ENCODE data around the gene PTP4A1. TPM values are rescaled to one million over a fixed set of nuclear protein-coding genes. Genes with fewer than 3 reads are reported as not detected.

PTP4A1 gene
- polyA plus RNA-seq, 2 of the 4 experiments (the other 2 are of a cell fraction) = 166 to 220 TPM

DNA sequence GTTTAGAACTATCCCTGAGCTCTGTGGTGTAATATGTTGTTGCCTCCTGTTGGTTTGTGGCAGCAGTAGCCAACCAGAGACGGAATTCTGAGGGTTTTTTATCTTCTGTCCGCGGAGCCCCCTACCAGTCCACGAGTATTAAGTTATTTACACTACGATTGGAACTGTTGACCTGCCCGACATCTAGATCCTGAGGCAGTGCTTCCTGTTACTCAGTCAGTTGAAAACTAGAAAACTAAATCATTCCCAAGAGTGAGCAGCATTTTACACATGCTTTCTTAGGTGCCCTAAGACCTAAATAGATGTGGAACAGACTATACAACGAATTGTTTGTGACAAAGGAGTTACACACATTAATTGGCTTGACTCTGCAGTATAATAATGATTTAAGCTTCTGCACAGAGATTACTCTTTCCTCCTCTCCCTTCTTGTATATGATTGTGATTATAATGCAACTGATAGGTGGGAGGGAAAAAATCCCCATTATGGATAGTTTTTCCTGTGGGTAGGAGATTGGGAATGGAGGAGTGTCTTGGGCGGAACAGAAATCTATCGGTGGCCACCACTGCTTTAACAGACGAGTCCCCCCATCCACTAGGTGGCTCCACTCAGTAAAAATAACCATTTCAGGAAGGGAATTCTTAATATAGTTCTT, 1.7 kb downstream of the PTP4A1 start:
- TF ChIP-seq MAZ (IDR thresholded peaks at IDR 0.05; ENCODE audit: borderline replicate concordance, low read depth, low read length) = no peak
- no peak for TF ChIP-seq CHD4 (IDR thresholded peaks at IDR 0.05; ENCODE audit: borderline replicate concordance)
- TF ChIP-seq FOSB (CRISPR knock-in tag; IDR thresholded peaks at IDR 0.05) = no peak
- no peak for TF ChIP-seq BHLHE40 (IDR thresholded peaks at IDR 0.05; ENCODE audit: low read depth, low read length)
- TF ChIP-seq EHMT2 (IDR thresholded peaks at IDR 0.05; ENCODE audit: low read depth) = no peak
- peak; percentile 18 to 44; a peak in 2 of 5 replicates for TF ChIP-seq RAD21 (conservative IDR thresholded peaks at IDR 0.05 in 1 of 2, IDR thresholded peaks at IDR 0.05 in 1 of 2)
- peak; percentile 52; the same call in 1 of the 3 replicates for TF ChIP-seq SMC3 (IDR thresholded peaks at IDR 0.05)
- TF ChIP-seq ZC3H11A (IDR thresholded peaks at IDR 0.05) = no peak
- TF ChIP-seq HOXA7 (CRISPR knock-in tag; IDR thresholded peaks at IDR 0.05) = no peak
- peak; percentile 65 for TF ChIP-seq CTCF (IDR thresholded peaks at IDR 0.05)
- TF ChIP-seq POLR2AphosphoS2 (conservative IDR thresholded peaks at IDR 0.05; ENCODE audit: low read length) = peak; percentile 80; the same call in 1 of the 2 replicates
- WGBS (ENCODE audit: missing lambda C conversion rate) = 4% methylated on average over 8 of the region's 10 CpGs
- ATAC-seq (peak; percentile 5 to 43; a peak in 3 of 6 replicates), DNase-seq (ENCODE audit: low read depth in 1 of 2, low spot score in 1 of 2) (peak in 1 of 2 experiments; percentile 84), FAIRE-seq (no peak)
- H3K4me2 ChIP-seq = peak overlapping the region; percentile 78
- peak overlapping the region; percentile 97 to 100 for H3K27ac ChIP-seq
- peaks cover 45% of the 10 kb centered on the region for H3K4me1 ChIP-seq
- H3K4me3 ChIP-seq = peak overlapping the region; percentile 54
- H3K9me3 ChIP-seq = no peaks in the 10 kb centered on the region
- CTCF ChIA-PET = interaction anchor here (0.7 to 2.0 kb wide), 21 partner anchors 10 to 256 kb away, joined by 3 to 13 read pairs (median 4); no protein-coding TSS in a partner anchor
- POLR2A ChIA-PET = interaction anchor here (0.6 to 2.5 kb wide), 9 partner anchors 13 to 229 kb away, joined by 3 to 22 read pairs (median 4); no protein-coding TSS in a partner anchor

- DNase-seq (ENCODE audit: low read depth in 1 of 2, low spot score in 1 of 2) = no peak
- WGBS (ENCODE audit: missing lambda C conversion rate) = 3% methylated on average over 2 of the region's 2 CpGs
- no peaks in the 10 kb centered on the region for H3K9me3 ChIP-seq
- no peak for FAIRE-seq
- peaks cover 45% of the 10 kb centered on the region for H3K4me1 ChIP-seq
- ChIA-PET CTCF (interaction anchor here (0.7 to 2.0 kb wide), 15 partner anchors 9 to 257 kb away, joined by 3 to 13 read pairs (median 4); no protein-coding TSS in a partner anchor), POLR2A (interaction anchor here (1.5 to 2.5 kb wide), 5 partner anchors 13 to 190 kb away, joined by 4 to 22 read pairs (median 9); no protein-coding TSS in a partner anchor)
- H3K27ac ChIP-seq = peak overlapping the region; percentile 97 to 100
- H3K4me2 ChIP-seq = peak overlapping the region; percentile 78
- H3K4me3 ChIP-seq = peak overlapping the region; percentile 54
- no peak for ATAC-seq
- TF ChIP-seq HEYL (CRISPR knock-in tag; IDR thresholded peaks at IDR 0.05) (no peak), CEBPB (IDR thresholded peaks at IDR 0.05) (no peak), FOSB (CRISPR knock-in tag; IDR thresholded peaks at IDR 0.05) (peak; percentile 37; the same call in 1 of the 2 replicates), ZC3H11A (IDR thresholded peaks at IDR 0.05) (no peak), MAX (IDR thresholded peaks at IDR 0.05) (no peak), NFE2L2 (conservative IDR thresholded peaks at IDR 0.05; ENCODE audit: low read length) (no peak), RFX5 (IDR thresholded peaks at IDR 0.05) (no peak), BHLHE40 (IDR thresholded peaks at IDR 0.05; ENCODE audit: low read depth, low read length) (no peak), SMC3 (IDR thresholded peaks at IDR 0.05) (no peak; the same call in 2 of the 3 replicates), FOSL2 (IDR thresholded peaks at IDR 0.05) (no peak), FOSL2 (CRISPR knock-in tag; IDR thresholded peaks at IDR 0.05) (peak; percentile 70), POLR2A (IDR thresholded peaks at IDR 0.05; ENCODE audit: low read length) (no peak), FOXS1 (CRISPR knock-in tag; IDR thresholded peaks at IDR 0.05) (no peak), RCOR1 (IDR thresholded peaks at IDR 0.05; ENCODE audit: low read depth, low read length) (no peak), CBX2 (IDR thresholded peaks at IDR 0.05; ENCODE audit: borderline replicate concordance, low read depth) (no peak), HOXA7 (CRISPR knock-in tag; IDR thresholded peaks at IDR 0.05) (peak; percentile 18; the same call in 1 of the 2 replicates), SREBF2 (IDR thresholded peaks at IDR 0.05) (no peak), HMGXB4 (CRISPR knock-in tag; IDR thresholded peaks at IDR 0.05; ENCODE audit: borderline replicate concordance) (peak; percentile 29; the same call in 1 of the 2 replicates), ELK1 (IDR thresholded peaks at IDR 0.05; ENCODE audit: low read depth, low read length) (no peak), NPAS2 (CRISPR knock-in tag; IDR thresholded peaks at IDR 0.05; ENCODE audit: borderline replicate concordance) (no peak), GATA3 (IDR thresholded peaks at IDR 0.05; ENCODE audit: borderline replicate concordance) (no peak), RAD21 (conservative IDR thresholded peaks at IDR 0.05 in 1 of 2, IDR thresholded peaks at IDR 0.05 in 1 of 2) (no peak), JUN (IDR thresholded peaks at IDR 0.05) (no peak), CHD4 (IDR thresholded peaks at IDR 0.05; ENCODE audit: borderline replicate concordance) (no peak), ZSCAN20 (CRISPR knock-in tag; IDR thresholded peaks at IDR 0.05) (no peak), TP53 (CRISPR knock-in tag; IDR thresholded peaks at IDR 0.05) (no peak), CHD2 (IDR thresholded peaks at IDR 0.05; ENCODE audit: low read length, partially characterized antibody) (no peak)
- TF ChIP-seq, protein P1, sequence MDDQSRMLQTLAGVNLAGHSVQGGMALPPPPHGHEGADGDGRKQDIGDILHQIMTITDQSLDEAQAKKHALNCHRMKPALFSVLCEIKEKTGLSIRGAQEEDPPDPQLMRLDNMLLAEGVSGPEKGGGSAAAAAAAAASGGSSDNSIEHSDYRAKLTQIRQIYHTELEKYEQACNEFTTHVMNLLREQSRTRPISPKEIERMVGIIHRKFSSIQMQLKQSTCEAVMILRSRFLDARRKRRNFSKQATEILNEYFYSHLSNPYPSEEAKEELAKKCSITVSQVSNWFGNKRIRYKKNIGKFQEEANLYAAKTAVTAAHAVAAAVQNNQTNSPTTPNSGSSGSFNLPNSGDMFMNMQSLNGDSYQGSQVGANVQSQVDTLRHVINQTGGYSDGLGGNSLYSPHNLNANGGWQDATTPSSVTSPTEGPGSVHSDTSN (IDR thresholded peaks at IDR 0.05) = no peak
Observed at GRCh38 chr6:63574554-63574900, 2.2 kb downstream of the PTP4A1 start.

Data from A549 (cell line).